Fibroblast of the aortic adventitia (primary cell): ENCODE results near the gene ZCWPW1. TPM values are rescaled to one million over a fixed set of nuclear protein-coding genes. Genes with fewer than 3 reads are reported as not detected.
"Not testable (repeated sequence)": the region's sequence is repeated elsewhere in the genome, so short reads cannot be mapped to it uniquely, and the experiment has no call there.

Experiments used
- DNase-seq: peaks from one replicate; pipeline ENCODE4 v3.0.0-alpha.2; 2010; ENCODE audit warnings: low read depth
- H3K4me3 ChIP-seq: 2 replicates; pipeline ENCODE4 v1.5.1; 2011; ENCODE audit warnings: low read depth, mild to moderate bottlenecking, control low read depth, low read length, moderate library complexity
- total RNA-seq: library from RNA; depleted of rRNA; stranded (reverse); fragments of >200 nt; gene quantifications from 2 replicates; pipeline ENCODE4 v1.2.3, GENCODE V29; 2012; ENCODE audit warnings: low replicate concordance
- TF ChIP-seq, protein P1 (sequence below): IDR thresholded peaks from 2 replicates; pipeline ENCODE4 v1.5.1; 2011; ENCODE audit warnings: mild to moderate bottlenecking, low read length, control low read depth, inconsistent platforms; ENCODE audit not compliant: insufficient read depth

ZCWPW1 gene
- total RNA-seq, 1 donor: 2.4 TPM

GRCh38 chr7:100380196-100380595 is 48.3 kb downstream of the ZCWPW1 start:
- no peak overlapping the region for H3K4me3 ChIP-seq
- no peak for DNase-seq
- TF ChIP-seq, protein P1, sequence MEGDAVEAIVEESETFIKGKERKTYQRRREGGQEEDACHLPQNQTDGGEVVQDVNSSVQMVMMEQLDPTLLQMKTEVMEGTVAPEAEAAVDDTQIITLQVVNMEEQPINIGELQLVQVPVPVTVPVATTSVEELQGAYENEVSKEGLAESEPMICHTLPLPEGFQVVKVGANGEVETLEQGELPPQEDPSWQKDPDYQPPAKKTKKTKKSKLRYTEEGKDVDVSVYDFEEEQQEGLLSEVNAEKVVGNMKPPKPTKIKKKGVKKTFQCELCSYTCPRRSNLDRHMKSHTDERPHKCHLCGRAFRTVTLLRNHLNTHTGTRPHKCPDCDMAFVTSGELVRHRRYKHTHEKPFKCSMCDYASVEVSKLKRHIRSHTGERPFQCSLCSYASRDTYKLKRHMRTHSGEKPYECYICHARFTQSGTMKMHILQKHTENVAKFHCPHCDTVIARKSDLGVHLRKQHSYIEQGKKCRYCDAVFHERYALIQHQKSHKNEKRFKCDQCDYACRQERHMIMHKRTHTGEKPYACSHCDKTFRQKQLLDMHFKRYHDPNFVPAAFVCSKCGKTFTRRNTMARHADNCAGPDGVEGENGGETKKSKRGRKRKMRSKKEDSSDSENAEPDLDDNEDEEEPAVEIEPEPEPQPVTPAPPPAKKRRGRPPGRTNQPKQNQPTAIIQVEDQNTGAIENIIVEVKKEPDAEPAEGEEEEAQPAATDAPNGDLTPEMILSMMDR: no peak

GRCh38 chr7:100378114-100378755 is 50.3 kb downstream of the ZCWPW1 start:
- TF ChIP-seq, protein P1: no peak
- no peak for DNase-seq
- no peak overlapping the region for H3K4me3 ChIP-seq

DNA sequence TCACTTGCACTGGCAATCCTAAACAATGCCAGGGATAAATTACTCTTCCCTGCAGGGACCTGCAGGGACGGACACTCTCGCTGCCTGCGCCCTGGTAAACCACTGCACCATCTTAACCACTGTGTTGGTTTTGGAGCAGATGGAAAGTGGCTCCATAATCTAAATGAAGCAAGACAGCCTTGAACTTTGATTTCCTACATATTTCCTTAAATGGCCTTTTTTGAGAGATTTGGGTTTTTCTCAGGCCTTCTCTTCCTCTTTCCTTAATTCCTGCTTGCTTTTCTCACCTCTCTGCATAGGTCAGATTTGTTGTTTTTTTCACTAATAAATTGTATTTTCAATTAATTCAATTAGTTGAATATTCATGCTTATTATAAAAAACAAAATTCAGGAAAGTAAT is 52.4 kb downstream of the ZCWPW1 start:
- H3K4me3 ChIP-seq: no peak overlapping the region
- TF ChIP-seq, protein P1: no peak
- DNase-seq: no peak

DNA sequence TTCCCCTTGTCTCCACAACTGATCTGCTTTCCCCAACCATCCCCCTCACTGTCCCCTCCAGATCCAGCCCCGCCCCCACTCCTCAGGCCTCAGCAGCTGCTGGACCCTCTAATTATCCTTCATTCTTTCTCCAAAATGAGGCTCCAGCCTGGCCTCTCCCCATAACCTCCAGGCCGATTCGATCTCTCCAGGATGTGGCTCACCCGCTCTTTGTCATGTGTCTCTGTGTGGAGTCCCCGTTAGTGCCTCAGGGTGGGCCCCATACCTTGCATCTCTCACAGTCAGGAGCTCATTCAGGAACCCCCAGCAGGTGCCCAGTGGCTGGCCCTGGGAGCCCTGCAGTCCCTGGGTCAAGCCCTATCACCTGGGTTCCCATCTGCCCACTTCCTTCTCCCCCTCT is 53.9 kb downstream of the ZCWPW1 start:
- no peak overlapping the region for H3K4me3 ChIP-seq
- DNase-seq: no peak
- TF ChIP-seq, protein P1: no peak

DNA sequence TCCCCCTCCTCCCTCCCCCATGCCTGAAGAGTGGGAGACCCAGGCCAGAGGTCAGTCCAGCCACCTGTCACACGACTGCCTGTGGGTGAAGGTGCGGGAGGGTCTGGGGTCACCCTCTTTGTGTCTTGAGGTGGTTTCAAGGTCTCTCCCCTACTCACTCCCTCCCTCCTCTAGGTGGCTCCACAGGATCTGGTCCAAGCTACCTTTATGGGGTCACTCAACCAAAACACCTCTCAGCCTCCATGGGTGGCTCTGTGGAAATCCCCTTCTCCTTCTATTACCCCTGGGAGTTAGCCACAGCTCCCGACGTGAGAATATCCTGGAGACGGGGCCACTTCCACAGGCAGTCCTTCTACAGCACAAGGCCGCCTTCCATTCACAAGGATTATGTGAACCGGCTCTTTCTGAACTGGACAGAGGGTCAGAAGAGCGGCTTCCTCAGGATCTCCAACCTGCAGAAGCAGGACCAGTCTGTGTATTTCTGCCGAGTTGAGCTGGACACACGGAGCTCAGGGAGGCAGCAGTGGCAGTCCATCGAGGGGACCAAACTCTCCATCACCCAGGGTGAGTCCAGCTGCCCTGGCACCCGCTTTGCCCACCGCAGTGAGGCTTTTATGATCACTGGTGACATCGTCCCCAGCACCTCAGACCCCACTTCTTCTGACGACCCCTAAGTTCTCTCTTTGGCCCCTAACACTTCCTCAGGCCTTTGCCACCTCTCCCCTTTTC is 54.5 kb downstream of the ZCWPW1 start:
- H3K4me3 ChIP-seq, DNase-seq: not testable (repeated sequence)

GRCh38 chr7:100373261-100373831 is 55.2 kb downstream of the ZCWPW1 start, which contains the start of gene PILRA:
Gene PILRA, plus strand, starts transcription at chr7:100373487. Its CDS starts 170 bp downstream, at chr7:100373657.
- DNase-seq: peak; percentile 31
- no peak within 1 kb of the TSS for H3K4me3 ChIP-seq
- TF ChIP-seq, protein P1: no peak

GRCh38 chr7:100372694-100373093 is 55.8 kb downstream of the ZCWPW1 start:
- TF ChIP-seq, protein P1: no peak
- no peak overlapping the region for H3K4me3 ChIP-seq
- DNase-seq: no peak
